ENCODE results near the gene MYO1F. TPM values are rescaled to one million over a fixed set of nuclear protein-coding genes. Genes with fewer than 3 reads are reported as not detected.

Gene MYO1F
- total and polyA plus RNA-seq, 2 donors from 2014 or later: 1.7 to 35.8 TPM

- intact Hi-C loops (cut with DNase I): no loop called here
- DNase-seq (peak; percentile 97 to 99 (median 98)), FAIRE-seq (no peak)
- H3K4me3 ChIP-seq (ENCODE audit: low read length in 3 of 3): peak within 1 kb of the TSS; percentile 68 to 88 (median 74)
- H3K9ac ChIP-seq (ENCODE audit: low read length in 3 of 3): peak within 1 kb of the TSS; percentile 3 to 76 (median 74)
- TF ChIP-seq CTCF (IDR thresholded peaks at IDR 0.05; ENCODE audit: borderline replicate concordance, extremely low read depth, insufficient read depth): no peak
- H3K36me3 ChIP-seq (ENCODE audit: control insufficient read depth in 2 of 3, insufficient read depth in 3 of 3, low read length in 3 of 3): no peaks in the 10 kb centered on the region
- H3K4me1 ChIP-seq (ENCODE audit: control insufficient read depth in 2 of 3, insufficient read depth in 2 of 3, low read depth in 1 of 3, low read length in 3 of 3): peaks cover 0 to 10% (median 4%) of the 10 kb centered on the region in 3 donors
- no peaks in the 10 kb centered on the region for H3K9me3 ChIP-seq (ENCODE audit: control insufficient read depth in 2 of 3, insufficient read depth in 1 of 3, low read length in 3 of 3)
- no peaks in the 10 kb centered on the region for H3K27me3 ChIP-seq (ENCODE audit: control insufficient read depth, insufficient read depth, low read length)
- peak within 1 kb of the TSS; percentile 97 to 98 for H3K27ac ChIP-seq (ENCODE audit: low read depth in 2 of 2, low read length in 2 of 2)
Measured at GRCh38 chr19:8513687-8514504, 63.3 kb downstream of the MYO1F start, which contains the start of gene ZNF414. TSS of gene ZNF414 (minus strand) at chr19:8514167. CDS start at chr19:8514046, 121 bp downstream.

- H3K4me3 ChIP-seq (ENCODE audit: low read length in 3 of 3): peak overlapping the region; percentile 46 to 74 (median 51)
- no peaks in the 10 kb centered on the region for H3K36me3 ChIP-seq (ENCODE audit: control insufficient read depth in 2 of 3, insufficient read depth in 3 of 3, low read length in 3 of 3)
- H3K9ac ChIP-seq (ENCODE audit: low read length in 3 of 3): peak overlapping the region; percentile 3 to 74 (median 56)
- no peak for TF ChIP-seq CTCF (IDR thresholded peaks at IDR 0.05; ENCODE audit: borderline replicate concordance, extremely low read depth, insufficient read depth)
- H3K27me3 ChIP-seq (ENCODE audit: control insufficient read depth, insufficient read depth, low read length): no peaks in the 10 kb centered on the region
- no peak for FAIRE-seq
- intact Hi-C loops (cut with DNase I): no loop called here
- no peaks in the 10 kb centered on the region for H3K9me3 ChIP-seq (ENCODE audit: control insufficient read depth in 2 of 3, insufficient read depth in 1 of 3, low read length in 3 of 3)
- H3K27ac ChIP-seq (ENCODE audit: low read depth in 2 of 2, low read length in 2 of 2): peak overlapping the region; percentile 97 to 98
- DNase-seq: peak in 1 of 5 donors; percentile 68
- H3K4me1 ChIP-seq (ENCODE audit: control insufficient read depth in 2 of 3, insufficient read depth in 2 of 3, low read depth in 1 of 3, low read length in 3 of 3): peaks cover 0 to 10% (median 4%) of the 10 kb centered on the region in 3 donors
Measured at GRCh38 chr19:8513036-8513686, 64.1 kb downstream of the MYO1F start.

- no peak for TF ChIP-seq CTCF (IDR thresholded peaks at IDR 0.05; ENCODE audit: borderline replicate concordance, extremely low read depth, insufficient read depth)
- Histone ChIP-seq H3K9ac (ENCODE audit: low read length in 3 of 3) (no peak overlapping the region), H3K36me3 (ENCODE audit: control insufficient read depth in 2 of 3, insufficient read depth in 3 of 3, low read length in 3 of 3) (no peaks in the 10 kb centered on the region), H3K27me3 (ENCODE audit: control insufficient read depth, insufficient read depth, low read length) (no peaks in the 10 kb centered on the region), H3K27ac (ENCODE audit: low read depth in 2 of 2, low read length in 2 of 2) (peak overlapping the region in 1 of 2 donors; percentile 0), H3K4me3 (ENCODE audit: low read length in 3 of 3) (no peak overlapping the region), H3K9me3 (ENCODE audit: control insufficient read depth in 2 of 3, insufficient read depth in 1 of 3, low read length in 3 of 3) (no peaks in the 10 kb centered on the region), H3K4me1 (ENCODE audit: control insufficient read depth in 2 of 3, insufficient read depth in 2 of 3, low read depth in 1 of 3, low read length in 3 of 3) (peaks cover 0 to 10% (median 4%) of the 10 kb centered on the region in 3 donors)
- peak in 2 of 5 donors; percentile 40 to 68 for DNase-seq
- FAIRE-seq: no peak
- intact Hi-C loops (cut with DNase I): no loop called here
Measured at GRCh38 chr19:8512115-8512967, 64.9 kb downstream of the MYO1F start.
